ENCODE results near the gene PREPL.
"Not testable (repeated sequence)": the region's sequence is repeated elsewhere in the genome, so short reads cannot be mapped to it uniquely, and the experiment has no call there.

PREPL gene

GRCh38 chr2:44361330-44362206 is at the start of gene PREPL, which contains the start of gene CAMKMT:
PREPL (minus strand) TSS chr2:44361494; CDS start chr2:44346342, 15,152 bp downstream.
CAMKMT (plus strand) TSS chr2:44361947.
- DNase-seq (ENCODE audit: low spot score) (peak; percentile 93), FAIRE-seq (peak; percentile 72)

GRCh38 chr2:44398243-44398897 is 37.1 kb upstream of the PREPL start:
- DNase-seq (ENCODE audit: low spot score), result no peak
- FAIRE-seq, result no peak

- DNase-seq (ENCODE audit: low spot score) (no peak), FAIRE-seq (no peak)
Observed at GRCh38 chr2:44397447-44398175, 36.3 kb upstream of the PREPL start.

DNA sequence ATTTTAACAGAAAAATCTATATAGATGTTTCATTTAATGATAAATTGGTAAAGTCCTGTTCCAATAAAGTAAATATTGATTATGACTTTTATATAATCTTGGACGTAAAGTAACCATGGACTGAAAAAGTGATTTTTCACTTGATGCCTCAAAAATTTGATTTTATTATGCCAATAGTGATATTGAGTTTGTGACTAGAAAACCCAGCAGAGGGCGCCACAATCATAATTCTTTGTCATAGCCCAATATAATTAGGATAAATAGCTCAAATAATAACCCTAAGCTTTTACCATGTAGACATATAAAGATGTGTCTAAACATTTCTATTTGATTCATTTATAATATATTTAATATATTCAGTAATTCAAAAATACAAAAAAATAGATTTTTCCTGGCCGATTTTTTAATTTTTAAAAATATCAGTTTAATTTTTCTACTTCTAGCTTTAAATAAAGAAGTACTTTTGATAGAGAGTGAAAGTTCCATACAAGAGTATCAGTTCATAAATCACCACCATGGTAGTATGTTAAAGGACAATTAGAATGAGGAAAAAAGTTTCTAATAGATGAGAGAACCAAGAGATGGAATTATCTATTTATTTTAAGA is 31.1 kb upstream of the PREPL start:
- FAIRE-seq (peak; percentile 82), DNase-seq (ENCODE audit: low spot score) (no peak)

DNA sequence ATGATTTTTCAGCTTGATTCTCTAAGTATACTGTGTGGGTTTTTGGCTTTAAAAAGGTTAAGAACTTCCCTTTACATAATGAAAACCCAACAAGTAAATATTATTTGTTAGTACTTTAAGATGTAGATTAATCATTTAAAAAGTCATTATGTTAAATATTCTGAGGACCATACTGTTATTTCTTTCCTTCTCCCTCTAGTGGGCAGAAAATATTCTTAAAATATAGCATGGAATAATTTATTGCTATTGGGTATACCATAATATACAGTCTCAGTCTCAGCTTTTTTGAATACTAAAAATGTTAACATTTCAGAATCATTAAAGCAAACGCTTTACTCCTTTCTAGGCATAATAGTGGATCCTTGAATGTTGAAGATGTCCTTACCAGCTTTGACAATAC is 28.6 kb upstream of the PREPL start:
- no peak for DNase-seq (ENCODE audit: low spot score)
- peak; percentile 40 for FAIRE-seq

DNA sequence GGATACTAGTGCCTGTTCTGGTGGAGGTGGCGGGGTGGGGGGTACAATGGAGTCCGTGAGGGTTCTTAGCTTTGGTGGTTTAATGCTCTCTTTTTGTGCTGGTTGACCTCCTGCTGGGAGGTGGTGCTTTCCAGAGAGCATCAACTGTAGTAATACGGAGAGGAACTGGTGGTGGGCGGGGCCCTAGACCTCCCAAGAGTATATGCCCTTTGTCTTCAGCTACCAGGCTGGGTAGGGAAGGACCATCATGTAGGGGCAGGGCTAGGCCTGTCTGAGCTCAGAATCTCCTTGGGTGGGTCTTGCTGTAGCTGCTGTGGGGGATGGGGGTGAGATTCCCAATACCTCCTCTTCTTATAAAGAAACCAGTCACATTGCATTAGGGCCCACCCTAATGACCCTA is 27.6 kb upstream of the PREPL start:
- no peak for FAIRE-seq
- DNase-seq (ENCODE audit: low spot score), result no peak

- not testable (repeated sequence) for FAIRE-seq; DNase-seq (ENCODE audit: low spot score)
Observed at GRCh38 chr2:44385226-44385625, 23.9 kb upstream of the PREPL start.

GRCh38 chr2:44377486-44377885 is 16.2 kb upstream of the PREPL start:
- DNase-seq (ENCODE audit: low spot score), result no peak
- FAIRE-seq, result no peak

DNA sequence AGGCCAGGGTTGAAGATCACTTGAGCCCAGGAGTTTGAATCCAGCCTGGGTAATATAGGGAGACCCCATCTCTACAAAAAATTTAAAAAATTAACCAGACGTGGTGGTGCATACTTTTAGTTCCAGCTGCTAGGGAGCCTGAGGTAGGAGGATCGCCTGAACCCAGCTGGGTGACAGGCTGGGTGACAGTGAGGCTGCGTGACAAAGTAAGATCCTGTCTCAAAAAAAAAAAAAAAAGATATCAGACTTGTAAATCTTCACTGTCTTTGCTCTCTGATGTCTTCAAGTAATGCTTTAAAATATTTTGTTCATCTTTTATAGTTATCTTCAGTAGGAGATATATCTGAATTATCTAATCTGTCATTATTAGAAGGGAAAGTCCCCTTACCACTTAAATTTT is 11.0 kb upstream of the PREPL start:
- no peak for FAIRE-seq
- DNase-seq (ENCODE audit: low spot score), result no peak

- DNase-seq (ENCODE audit: low spot score) (no peak), FAIRE-seq (no peak)
Observed at GRCh38 chr2:44371445-44371844, 10.2 kb upstream of the PREPL start.

DNA sequence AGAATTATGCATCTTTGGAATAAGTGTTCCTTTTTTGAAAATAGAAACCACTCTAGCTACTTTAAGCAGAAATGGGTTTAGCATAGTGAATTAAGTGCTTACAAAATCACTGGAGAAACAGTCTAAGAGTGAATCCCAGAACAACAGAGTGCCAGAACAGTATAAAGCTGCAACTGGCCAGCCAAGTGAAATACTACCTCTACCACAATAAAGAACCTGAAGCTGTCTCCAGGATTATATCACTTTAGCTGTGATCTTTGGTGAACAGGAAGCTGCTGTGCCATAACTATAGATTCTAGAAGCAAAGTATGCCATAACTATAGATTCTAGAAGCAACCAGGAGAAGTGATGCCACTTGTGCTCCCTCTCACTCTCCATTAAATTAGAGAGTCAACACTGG is 8.1 kb upstream of the PREPL start:
- no peak for FAIRE-seq
- no peak for DNase-seq (ENCODE audit: low spot score)

GRCh38 chr2:44367591-44367990 is 6.3 kb upstream of the PREPL start:
- DNase-seq (ENCODE audit: low spot score), result no peak
- FAIRE-seq, result no peak

DNA sequence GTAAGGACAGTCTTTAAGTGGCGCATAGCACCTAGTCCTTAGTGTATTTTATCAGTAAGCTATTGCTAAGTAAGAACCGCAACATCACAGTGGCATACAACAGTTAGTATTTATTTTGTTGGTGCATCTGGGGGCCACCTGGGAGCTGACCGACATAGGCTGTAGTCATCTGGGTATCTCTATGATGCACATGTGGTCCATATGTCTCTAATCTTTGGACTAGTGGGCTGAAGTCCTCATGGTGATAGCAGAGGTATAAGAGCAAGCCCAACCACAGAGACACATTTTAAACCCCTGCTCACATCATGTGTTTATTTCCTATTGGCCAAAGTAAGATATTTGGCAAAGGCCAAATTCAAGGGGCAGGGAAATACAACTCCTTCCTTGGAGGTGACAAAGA is 3.3 kb upstream of the PREPL start:
- FAIRE-seq (no peak), DNase-seq (ENCODE audit: low spot score) (no peak)

DNA sequence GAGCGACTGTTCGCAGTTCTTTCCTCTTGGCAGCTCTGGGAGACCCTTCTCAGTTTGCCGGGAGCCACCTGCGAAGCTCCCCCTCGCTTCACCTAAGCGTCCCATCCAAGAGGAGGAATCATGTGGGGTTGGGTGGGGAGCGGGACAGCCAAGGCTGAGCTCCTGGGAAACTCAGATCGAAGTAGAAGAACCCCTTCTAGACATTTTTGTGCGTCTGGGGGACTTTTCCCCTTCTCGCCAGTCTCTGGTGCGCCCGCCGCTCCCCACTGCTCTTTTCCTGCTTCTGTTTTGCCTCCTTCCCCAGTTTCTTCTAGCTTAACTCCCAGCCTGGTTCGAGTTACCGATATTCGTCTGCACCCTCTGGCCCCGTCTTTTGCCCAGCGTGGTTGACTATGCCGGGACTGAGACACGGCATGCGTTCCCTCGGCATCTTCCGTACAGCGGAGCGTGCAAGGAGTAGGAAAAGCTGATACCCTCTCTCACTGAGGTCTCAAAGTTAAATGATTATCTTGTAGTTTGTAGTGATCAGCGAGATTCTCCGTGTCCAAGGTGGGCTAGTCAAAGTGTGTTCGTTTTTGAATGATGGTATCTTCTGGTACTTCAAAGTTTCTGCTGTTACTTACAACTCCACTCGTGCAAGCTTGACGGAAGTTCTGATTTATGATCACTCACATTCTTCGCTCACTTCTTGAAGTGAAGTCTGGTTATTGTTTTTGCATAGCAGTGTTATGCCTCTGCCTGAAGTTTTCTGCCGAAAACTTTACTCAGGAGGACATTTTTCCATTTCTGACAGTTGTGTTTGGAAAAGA is 1.1 kb upstream of the PREPL start:
- DNase-seq (ENCODE audit: low spot score) (no peak), FAIRE-seq (no peak)

DNA sequence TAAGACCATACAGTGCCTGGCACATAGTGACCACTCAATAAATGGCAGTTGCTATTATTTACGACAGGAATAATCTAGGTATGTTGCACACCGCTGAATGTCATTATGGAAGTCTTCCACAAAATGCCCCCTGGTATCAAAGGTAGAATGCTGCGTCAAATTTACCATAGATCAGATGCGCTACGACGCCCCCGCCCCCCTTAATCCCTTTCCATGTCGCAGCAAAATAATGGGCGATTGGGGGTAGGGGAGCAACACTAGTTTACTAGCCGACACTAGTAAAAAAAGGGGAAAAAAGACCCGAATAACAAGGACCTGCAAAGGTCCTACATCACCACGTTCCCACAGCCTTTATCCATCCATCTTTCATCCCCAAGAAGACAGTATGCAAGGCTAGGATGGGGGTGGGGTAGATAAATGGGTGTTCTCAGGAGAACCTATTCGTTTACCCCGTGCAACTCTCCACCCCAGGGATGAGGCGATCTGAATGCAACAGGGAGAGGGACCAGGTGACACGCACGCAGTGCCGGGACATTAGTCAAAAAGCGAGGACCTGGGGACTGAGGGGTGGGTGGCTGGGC is 455 bp downstream of the PREPL start:
- DNase-seq (ENCODE audit: low spot score), result no peak
- no peak for FAIRE-seq

DNA sequence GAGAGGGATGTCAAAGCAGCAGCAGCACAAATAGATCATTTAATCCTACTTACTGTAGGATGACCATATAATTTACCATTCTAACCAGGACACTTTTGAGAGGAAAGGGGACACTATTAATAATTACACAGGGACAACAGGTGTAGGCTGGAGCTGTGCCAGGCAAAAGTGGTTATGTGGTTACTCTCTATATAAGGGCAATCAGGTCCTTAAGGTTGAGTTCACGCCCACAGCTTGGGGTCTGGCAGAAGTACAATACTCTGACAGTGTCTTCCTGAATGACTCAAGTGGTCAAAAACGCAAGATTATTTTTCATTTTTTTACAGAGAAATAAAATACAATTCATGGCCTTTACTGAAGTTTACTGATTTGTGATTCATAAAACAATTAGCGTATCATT is 2.8 kb downstream of the PREPL start:
- DNase-seq (ENCODE audit: low spot score) (peak; percentile 82), FAIRE-seq (peak; percentile 89)

- FAIRE-seq (no peak), DNase-seq (ENCODE audit: low spot score) (no peak)
Observed at GRCh38 chr2:44354761-44355160, 6.5 kb downstream of the PREPL start.

GRCh38 chr2:44352510-44352909 is 8.8 kb downstream of the PREPL start:
- FAIRE-seq (no peak), DNase-seq (ENCODE audit: low spot score) (no peak)

- DNase-seq (ENCODE audit: low spot score), result no peak
Observed at GRCh38 chr2:44351676-44352075, 9.6 kb downstream of the PREPL start.

GRCh38 chr2:44351088-44351487 is 10.2 kb downstream of the PREPL start:
- DNase-seq (ENCODE audit: low spot score) (no peak), FAIRE-seq (no peak)

More at GRCh38 chr2:44351676-44352075, 9.6 kb downstream of the PREPL start:
- FAIRE-seq, result no peak

All from RCC 7860 (cell line).